Stomach (tissue), 9 donors: ENCODE results near the gene CASR. TPM values are rescaled to one million over a fixed set of nuclear protein-coding genes. Genes with fewer than 3 reads are reported as not detected.

Experiments
- DNase-seq, 2 donors: peaks; one replicate each; pipeline versions ENCODE4 v3.0.0 to v3.0.0-alpha.2; 2013 to 2019
- H3K27ac ChIP-seq, 5 donors: fragments of 200-600 bp in 4 of 5; sonication (generic) in 4 of 5; one replicate each; pipeline ENCODE4 v1.5.1; 2013 to 2019; ENCODE audit warnings: mild to moderate bottlenecking in 1 of 5, moderate library complexity in 1 of 5
- H3K27me3 ChIP-seq, 3 donors: fragments of 200-600 bp; sonication (generic); one replicate each; pipeline ENCODE4 v1.5.1; 2017 to 2019; ENCODE audit warnings: mixed run types in 1 of 3
- H3K36me3 ChIP-seq, 4 donors: fragments of 200-600 bp; sonication (generic); 1 replicate in 3 of 4; 2 replicates in 1 of 4; pipeline ENCODE4 v1.5.1; 2016 to 2019
- H3K4me1 ChIP-seq, 4 donors: fragments of 200-600 bp; sonication (generic); one replicate each; pipeline ENCODE4 v1.5.1; 2016 to 2019
- H3K4me3 ChIP-seq, 4 donors: fragments of 200-600 bp; sonication (generic) in 3 of 4; one replicate each; pipeline ENCODE4 v1.5.1; 2016 to 2019; ENCODE audit warnings: mild to moderate bottlenecking in 1 of 4
- H3K9me3 ChIP-seq, 4 donors: fragments of 200-600 bp; sonication (generic); one replicate each; pipeline ENCODE4 v1.5.1; 2016 to 2019
- EP300 ChIP-seq: sonication (generic); formaldehyde crosslinking; IDR thresholded peaks from one replicate; pipeline ENCODE4 v1.6.1; 2017; ENCODE audit warnings: antibody characterized with exemption
- POLR2A ChIP-seq, 4 donors: fragments of 450-650 bp; IDR thresholded peaks; one replicate each; pipeline ENCODE4 v1.6.1; 2016; ENCODE audit warnings: antibody characterized with exemption in 4 of 4, control low read depth in 2 of 4, mild to moderate bottlenecking in 1 of 4, moderate library complexity in 1 of 4
- POLR2AphosphoS5 ChIP-seq, 3 donors: sonication (generic); formaldehyde crosslinking; IDR thresholded peaks; one replicate each; pipeline ENCODE4 v1.6.1; 2016; ENCODE audit warnings: antibody characterized with exemption in 3 of 3
- WGBS, 5 donors: extraction: QIAGEN DNeasy Blood & Tissue Kit in 3 of 5; methylation state at CpG; one replicate each; pipeline versions ENCODE4 v1.1.5 to v1.1.7; 2013 to 2018; 5-methylcytosine and 5-hydroxymethylcytosine counted together
- intact Hi-C: fragments of 100-400 bp; cut with DNase I; formaldehyde crosslinking; loops from one replicate; pipeline ENCODE4 v1.15.1; 2023; ENCODE audit warnings: low total_unique reads
- polyA plus RNA-seq, 3 donors: library from polyadenylated mRNA; stranded (reverse); fragments of 200-250 nt; gene quantifications; one replicate each; pipeline ENCODE4 v1.2.3, GENCODE V29; 2013
- total RNA-seq, 5 donors: library from RNA; depleted of rRNA; stranded (reverse); fragments of >200 nt; gene quantifications; one replicate each; pipeline versions ENCODE4 v1.1.0 to v1.2.3, GENCODE V29; 2014 to 2016
- TF ChIP-seq, protein P1 (sequence below), 7 experiments: fragments of 450-650 bp in 4 of 7; fragments of 200-600 bp in 3 of 7; sonication (generic) in 3 of 7; IDR thresholded peaks; one replicate each; pipeline ENCODE4 v1.5.1; 2016 to 2019; ENCODE audit warnings: antibody characterized with exemption in 7 of 7, control low read depth in 2 of 7, mild to moderate bottlenecking in 1 of 7
- donor health status: healthy with polysubstance abuse.
- donor health status: Bipolar disorder and iron deficiency.
- donor health status: healthy.

CASR gene
- total and polyA plus RNA-seq, 8 donors: 0.03 to 3.0 (median 0.43) TPM; not detected in 4

DNA sequence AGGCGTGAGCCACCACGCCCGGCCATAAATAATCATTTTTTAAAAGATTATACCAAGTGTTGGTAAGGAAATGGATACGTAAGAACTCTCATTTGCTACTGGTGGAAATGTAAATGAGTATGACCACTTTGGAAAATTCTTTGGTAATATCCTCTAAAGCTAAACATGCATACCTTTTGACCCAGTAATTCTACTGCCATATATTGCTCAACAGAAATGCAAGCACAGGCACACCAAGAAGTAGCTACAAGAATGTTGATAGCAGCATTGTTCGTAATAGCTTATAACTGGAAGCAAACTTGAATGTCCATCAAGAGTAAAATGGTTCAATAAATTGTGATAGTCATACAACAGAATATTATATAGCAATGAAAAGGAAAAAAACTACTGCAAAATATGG lies 4.8 kb upstream of the CASR start:
- H3K27ac ChIP-seq: no peak overlapping the region
- no peak for TF ChIP-seq EP300
- TF ChIP-seq, protein P1, sequence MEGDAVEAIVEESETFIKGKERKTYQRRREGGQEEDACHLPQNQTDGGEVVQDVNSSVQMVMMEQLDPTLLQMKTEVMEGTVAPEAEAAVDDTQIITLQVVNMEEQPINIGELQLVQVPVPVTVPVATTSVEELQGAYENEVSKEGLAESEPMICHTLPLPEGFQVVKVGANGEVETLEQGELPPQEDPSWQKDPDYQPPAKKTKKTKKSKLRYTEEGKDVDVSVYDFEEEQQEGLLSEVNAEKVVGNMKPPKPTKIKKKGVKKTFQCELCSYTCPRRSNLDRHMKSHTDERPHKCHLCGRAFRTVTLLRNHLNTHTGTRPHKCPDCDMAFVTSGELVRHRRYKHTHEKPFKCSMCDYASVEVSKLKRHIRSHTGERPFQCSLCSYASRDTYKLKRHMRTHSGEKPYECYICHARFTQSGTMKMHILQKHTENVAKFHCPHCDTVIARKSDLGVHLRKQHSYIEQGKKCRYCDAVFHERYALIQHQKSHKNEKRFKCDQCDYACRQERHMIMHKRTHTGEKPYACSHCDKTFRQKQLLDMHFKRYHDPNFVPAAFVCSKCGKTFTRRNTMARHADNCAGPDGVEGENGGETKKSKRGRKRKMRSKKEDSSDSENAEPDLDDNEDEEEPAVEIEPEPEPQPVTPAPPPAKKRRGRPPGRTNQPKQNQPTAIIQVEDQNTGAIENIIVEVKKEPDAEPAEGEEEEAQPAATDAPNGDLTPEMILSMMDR (IDR thresholded peaks at IDR 0.05): no peak
- TF ChIP-seq POLR2AphosphoS5 (IDR thresholded peaks at IDR 0.05): no peak
- peaks cover under 1 to 39% (median 14%) of the 10 kb centered on the region in 3 donors for H3K27me3 ChIP-seq
- peaks cover 0 to 3% (median 0%) of the 10 kb centered on the region in 4 donors for H3K9me3 ChIP-seq
- 83 to 96% (median 90%) methylated on average over 5 of the region's 5 CpGs for WGBS, 5 donors
- no peaks in the 10 kb centered on the region for H3K36me3 ChIP-seq
- no peak for DNase-seq
- intact Hi-C loops: no loop called here
- H3K4me1 ChIP-seq: peaks cover 0 to 4% (median 3%) of the 10 kb centered on the region in 4 donors
- no peak overlapping the region for H3K4me3 ChIP-seq

DNA sequence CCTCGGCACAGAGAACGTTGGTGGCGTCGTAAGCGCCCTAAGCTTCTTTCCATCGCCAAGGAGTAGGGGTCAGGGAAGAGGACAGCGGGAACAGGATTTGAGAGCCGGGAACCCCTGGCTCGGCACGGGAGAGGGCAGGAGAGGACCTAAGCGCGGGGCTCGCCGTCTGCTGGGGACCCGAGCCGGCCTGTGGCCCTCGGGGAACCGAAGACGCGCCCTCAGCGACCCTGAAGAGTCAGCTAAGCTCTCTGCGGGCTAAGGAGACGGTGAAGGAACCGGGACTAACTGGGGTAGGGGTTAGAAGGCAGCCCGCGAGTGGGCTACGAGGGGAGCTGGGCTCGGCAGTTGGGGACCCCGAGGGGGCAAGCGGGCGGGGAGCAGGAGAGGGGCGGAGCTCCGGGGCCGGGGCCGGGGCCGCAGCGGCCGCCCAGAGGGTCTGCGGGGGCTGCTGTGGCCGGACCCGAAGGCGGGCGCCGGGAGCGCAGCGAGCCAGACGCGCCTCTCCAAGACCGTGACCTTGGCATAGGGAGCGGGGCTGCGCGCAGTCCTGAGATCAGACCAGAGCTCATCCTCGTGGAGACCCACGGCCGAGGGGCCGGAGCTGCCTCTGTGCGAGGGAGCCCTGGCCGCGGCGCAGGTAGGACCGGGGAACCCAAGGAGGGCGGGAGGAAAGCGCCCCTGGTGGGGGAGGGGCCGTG lies 574 bp downstream of the CASR start:
- Histone ChIP-seq H3K4me1 (peaks cover 10 to 22% (median 12%) of the 10 kb centered on the region in 4 donors), H3K36me3 (no peaks in the 10 kb centered on the region), H3K4me3 (peak overlapping the region in 2 of 4 donors; percentile 23 to 40), H3K27ac (no peak overlapping the region), H3K27me3 (peaks cover 12 to 68% (median 30%) of the 10 kb centered on the region in 3 donors), H3K9me3 (no peaks in the 10 kb centered on the region)
- TF ChIP-seq POLR2AphosphoS5 (IDR thresholded peaks at IDR 0.05) (no peak), POLR2A (IDR thresholded peaks at IDR 0.05) (no peak), EP300 (no peak)
- TF ChIP-seq, protein P1 (IDR thresholded peaks at IDR 0.05): no peak
- intact Hi-C loops: no loop called here
- WGBS, 5 donors: 2 to 8% (median 4%) methylated on average over 44 to 64 of the region's 64 CpGs
- DNase-seq: peak in 1 of 2 donors; percentile 28

DNA sequence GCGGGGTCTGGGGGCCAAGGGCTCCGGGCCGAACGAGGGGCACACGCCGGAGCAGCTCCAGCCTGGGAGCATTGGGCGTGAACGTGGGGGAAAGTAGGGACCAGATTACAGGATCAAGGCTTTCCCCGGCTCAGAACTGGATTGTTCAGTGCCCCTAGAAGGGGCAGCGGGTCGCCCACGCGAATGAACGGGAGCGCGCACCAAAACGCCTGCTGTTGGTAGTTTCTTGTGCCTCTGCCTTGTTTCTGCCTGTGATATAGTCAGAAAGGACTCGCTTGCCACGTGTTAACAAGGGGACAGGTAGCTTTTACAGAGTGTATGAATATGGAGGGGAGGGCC lies 1.1 kb downstream of the CASR start:
- TF ChIP-seq, protein P1 (IDR thresholded peaks at IDR 0.05): no peak
- TF ChIP-seq EP300 (no peak), POLR2AphosphoS5 (IDR thresholded peaks at IDR 0.05) (no peak), POLR2A (IDR thresholded peaks at IDR 0.05) (no peak)
- Histone ChIP-seq H3K9me3 (no peaks in the 10 kb centered on the region), H3K36me3 (no peaks in the 10 kb centered on the region), H3K27ac (no peak overlapping the region), H3K4me3 (peak overlapping the region in 2 of 4 donors; percentile 23 to 40), H3K4me1 (peaks cover 10 to 22% (median 12%) of the 10 kb centered on the region in 4 donors), H3K27me3 (peaks cover 12 to 69% (median 30%) of the 10 kb centered on the region in 3 donors)
- no peak for DNase-seq
- intact Hi-C loops: no loop called here
- 9 to 25% (median 17%) methylated on average over 16 to 19 of the region's 19 CpGs for WGBS, 5 donors

DNA sequence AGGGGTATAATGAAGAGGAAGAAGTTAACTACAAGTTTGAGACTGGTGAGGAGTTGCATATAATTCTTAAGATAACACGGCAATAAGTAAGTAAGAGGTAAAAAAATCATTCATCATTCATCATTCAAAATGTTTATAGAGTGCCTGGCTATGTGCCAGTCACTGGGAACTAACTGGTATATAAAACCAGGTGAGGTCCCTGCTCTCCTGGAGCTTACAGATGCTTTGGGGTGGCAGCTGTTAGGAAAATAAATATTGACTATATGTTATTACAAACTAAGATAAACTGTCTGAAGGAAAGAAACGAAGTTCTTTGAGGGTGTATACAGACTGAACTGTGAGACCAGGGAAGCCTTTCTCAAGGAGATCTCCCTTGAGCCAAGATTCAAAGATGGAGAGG lies 2.9 kb downstream of the CASR start:
- Histone ChIP-seq H3K4me3 (no peak overlapping the region), H3K9me3 (no peaks in the 10 kb centered on the region), H3K4me1 (peaks cover 10 to 22% (median 12%) of the 10 kb centered on the region in 4 donors), H3K27me3 (peaks cover 12 to 63% (median 30%) of the 10 kb centered on the region in 3 donors), H3K27ac (no peak overlapping the region), H3K36me3 (no peaks in the 10 kb centered on the region)
- intact Hi-C loops: no loop called here
- 12 to 27% (median 16%) methylated on average over 2 of the region's 2 CpGs for WGBS, 5 donors
- no peak for TF ChIP-seq EP300
- no peak for TF ChIP-seq POLR2A (IDR thresholded peaks at IDR 0.05)
- no peak for TF ChIP-seq POLR2AphosphoS5 (IDR thresholded peaks at IDR 0.05)
- TF ChIP-seq, protein P1 (IDR thresholded peaks at IDR 0.05): no peak
- peak in 1 of 2 donors; percentile 42 for DNase-seq
